ENCODE data around the gene NTSR1.

Gene NTSR1

GRCh38 chr20:62773845-62774714 lies 65.4 kb downstream of the NTSR1 start:
- DNase-seq: no peak

DNA sequence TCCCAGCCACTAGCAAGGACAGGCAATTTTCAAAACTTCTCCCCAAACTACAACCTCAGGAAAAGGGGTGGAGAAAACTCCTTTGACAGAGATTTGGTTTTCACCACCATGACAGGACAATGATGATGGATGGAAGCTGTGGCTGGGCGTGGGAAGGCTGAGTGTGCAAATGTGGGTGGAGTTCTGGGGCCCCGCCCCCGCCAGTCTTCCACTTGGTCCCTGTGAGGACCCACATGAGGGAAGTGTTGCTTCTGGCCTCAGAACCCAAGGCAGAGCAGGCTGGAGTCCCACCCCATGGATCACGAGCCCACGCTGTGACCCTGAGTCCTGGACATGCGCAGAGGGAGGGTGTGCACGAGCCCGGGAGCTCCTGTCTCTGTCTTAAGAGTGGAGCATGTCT lies 66.1 kb downstream of the NTSR1 start:
- DNase-seq: no peak

- no peak for DNase-seq
Observed at GRCh38 chr20:62775206-62775605, 66.6 kb downstream of the NTSR1 start.

GRCh38 chr20:62776035-62776691 lies 67.5 kb downstream of the NTSR1 start:
- no peak for DNase-seq

GRCh38 chr20:62776692-62777527 lies 68.3 kb downstream of the NTSR1 start:
- DNase-seq: no peak

GRCh38 chr20:62777528-62777830 lies 68.8 kb downstream of the NTSR1 start:
- DNase-seq: no peak

DNA sequence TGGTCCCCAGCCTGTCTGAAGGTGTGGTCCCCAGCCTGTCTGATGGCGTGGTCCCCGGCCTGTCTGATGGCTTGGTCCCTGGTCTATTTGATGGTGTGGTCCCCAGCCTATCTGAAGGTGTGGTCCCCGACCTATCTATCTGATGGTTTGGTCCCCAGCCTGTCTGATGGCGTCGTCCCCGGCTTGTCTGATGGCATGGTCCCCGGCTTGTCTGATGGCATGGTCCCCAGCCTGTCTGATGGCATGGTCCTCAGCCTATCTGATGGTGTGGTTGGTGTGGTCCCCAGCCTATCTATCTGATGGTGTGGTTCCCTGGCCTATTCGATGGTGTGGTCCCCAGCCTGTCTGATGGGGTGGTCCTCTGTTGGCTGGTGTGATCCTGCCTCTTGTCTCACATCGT lies 69.4 kb downstream of the NTSR1 start:
- DNase-seq: no peak

GRCh38 chr20:62778601-62779416 lies 70.2 kb downstream of the NTSR1 start:
- no peak for DNase-seq

DNA sequence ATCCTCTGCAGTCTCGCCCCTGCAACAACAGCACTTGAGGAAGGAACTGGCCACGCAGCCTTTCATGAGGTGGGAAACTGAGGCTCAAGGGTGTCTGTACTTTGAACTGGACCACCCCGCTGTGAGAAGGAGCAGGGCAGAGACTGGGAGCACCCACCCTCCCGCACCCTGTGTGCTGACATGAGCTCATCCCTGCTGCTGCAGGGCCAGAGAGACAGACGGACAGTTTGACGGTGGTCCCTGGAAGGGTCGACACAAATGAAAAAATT lies 70.7 kb downstream of the NTSR1 start:
- no peak for DNase-seq

DNA sequence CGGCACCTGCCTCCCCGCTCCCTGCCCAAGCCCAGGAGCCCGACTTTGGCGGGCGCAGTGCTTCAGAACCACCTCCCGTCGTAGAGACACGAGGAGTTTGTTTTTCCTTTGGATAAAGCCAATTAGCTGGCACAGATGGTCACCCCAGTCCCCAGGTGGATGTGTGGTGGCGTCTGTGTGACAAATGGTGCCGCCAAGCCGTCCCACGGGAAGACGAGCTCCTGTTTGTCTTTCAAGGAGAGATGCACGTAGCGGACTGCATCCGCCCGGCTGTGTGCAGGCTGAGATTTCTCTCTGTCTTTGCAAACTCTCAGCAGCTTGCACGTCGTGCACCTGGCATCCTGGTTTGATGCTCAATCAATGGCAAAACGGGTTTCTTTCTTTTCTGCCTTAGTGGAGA lies 71.6 kb downstream of the NTSR1 start:
- no peak for DNase-seq

DNA sequence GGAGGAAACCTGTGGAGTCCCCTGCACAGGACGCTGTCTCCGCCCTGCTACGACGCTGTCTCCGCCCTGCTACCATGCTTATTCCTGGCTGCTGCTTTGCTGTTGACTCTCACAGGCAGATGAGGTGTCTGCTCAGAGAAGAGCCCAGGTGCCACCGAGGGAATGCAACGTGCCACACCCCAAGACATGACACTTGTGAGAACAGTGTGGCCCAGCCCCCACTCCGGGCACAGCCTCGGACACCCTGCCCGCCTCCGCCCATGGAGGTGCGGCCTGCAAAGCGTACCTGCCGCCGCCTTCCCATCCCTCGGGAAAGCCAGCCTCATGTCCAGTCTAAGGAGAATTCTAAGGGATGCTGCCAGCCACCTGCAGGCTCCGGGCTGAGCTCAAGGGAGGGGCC lies 72.1 kb downstream of the NTSR1 start:
- DNase-seq: no peak

GRCh38 chr20:62782149-62782892 lies 73.7 kb downstream of the NTSR1 start:
- DNase-seq: no peak

DNA sequence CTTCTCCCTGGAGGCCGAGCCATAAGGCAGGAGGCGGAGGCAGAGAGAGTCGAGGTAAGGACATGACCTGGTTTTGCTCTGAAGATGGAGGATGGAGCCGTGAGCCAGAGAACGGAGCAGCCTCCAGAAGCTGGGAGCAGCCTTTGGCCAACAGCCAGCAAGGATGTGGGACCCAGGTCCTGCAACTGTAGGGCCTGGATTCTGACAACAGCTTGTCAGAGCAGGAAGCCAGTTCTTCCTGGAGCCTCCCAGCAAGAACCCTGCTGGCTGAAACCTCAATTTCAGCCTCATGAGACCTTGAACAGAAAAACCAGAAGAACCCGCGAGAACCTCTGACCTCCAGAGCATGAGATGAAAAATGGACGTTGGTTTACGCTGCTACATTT lies 74.2 kb downstream of the NTSR1 start:
- DNase-seq: no peak

GRCh38 chr20:62784497-62784896 lies 75.9 kb downstream of the NTSR1 start:
- no peak for DNase-seq

- no peak for DNase-seq
Observed at GRCh38 chr20:62785393-62785792, 76.8 kb downstream of the NTSR1 start.

DNA sequence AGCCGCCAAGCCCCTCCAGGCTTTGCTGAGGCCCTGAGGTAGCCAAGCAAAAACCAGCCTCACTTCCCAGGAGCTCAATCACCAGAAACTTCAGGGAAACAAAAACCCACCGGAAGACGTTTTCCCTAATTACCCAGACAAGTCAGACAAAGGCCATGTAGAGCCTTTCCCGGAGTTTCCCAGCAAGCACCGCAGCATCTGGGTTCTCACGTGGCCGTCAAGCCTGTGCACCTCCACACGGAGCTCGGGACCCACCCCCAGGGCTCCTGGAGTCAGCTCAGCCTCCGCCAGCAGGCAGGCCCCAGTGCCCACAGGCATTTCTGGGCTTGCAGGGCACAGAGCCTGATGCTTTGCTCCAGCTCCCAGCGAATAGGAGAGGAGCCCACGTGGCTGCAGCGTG lies 77.5 kb downstream of the NTSR1 start:
- DNase-seq: no peak

- peak; percentile 27 to 29 for DNase-seq
Observed at GRCh38 chr20:62787321-62787720, 78.7 kb downstream of the NTSR1 start.

GRCh38 chr20:62787866-62788265 lies 79.2 kb downstream of the NTSR1 start:
- DNase-seq: no peak

DNA sequence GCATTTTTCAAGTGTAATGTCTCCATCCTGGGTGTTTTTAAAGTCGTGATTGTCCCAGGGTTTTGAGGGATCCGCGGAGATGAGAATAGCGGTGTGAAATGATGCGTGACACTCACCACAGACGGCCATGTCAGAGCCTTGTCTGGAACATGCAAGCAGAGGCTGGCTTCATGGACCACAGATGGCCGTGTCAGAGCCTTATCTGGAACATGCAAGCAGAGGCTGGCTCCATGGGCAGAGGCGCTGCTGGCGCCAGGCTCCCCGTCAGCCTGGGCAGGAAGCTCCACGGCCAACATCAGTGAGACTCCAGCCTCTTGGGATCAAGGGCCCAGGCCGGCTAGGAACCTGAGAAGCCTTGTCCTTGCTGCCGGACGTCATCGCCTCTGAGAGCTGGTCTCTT lies 80.0 kb downstream of the NTSR1 start:
- no peak for DNase-seq

- DNase-seq: no peak
Observed at GRCh38 chr20:62790075-62790474, 81.4 kb downstream of the NTSR1 start.

DNA sequence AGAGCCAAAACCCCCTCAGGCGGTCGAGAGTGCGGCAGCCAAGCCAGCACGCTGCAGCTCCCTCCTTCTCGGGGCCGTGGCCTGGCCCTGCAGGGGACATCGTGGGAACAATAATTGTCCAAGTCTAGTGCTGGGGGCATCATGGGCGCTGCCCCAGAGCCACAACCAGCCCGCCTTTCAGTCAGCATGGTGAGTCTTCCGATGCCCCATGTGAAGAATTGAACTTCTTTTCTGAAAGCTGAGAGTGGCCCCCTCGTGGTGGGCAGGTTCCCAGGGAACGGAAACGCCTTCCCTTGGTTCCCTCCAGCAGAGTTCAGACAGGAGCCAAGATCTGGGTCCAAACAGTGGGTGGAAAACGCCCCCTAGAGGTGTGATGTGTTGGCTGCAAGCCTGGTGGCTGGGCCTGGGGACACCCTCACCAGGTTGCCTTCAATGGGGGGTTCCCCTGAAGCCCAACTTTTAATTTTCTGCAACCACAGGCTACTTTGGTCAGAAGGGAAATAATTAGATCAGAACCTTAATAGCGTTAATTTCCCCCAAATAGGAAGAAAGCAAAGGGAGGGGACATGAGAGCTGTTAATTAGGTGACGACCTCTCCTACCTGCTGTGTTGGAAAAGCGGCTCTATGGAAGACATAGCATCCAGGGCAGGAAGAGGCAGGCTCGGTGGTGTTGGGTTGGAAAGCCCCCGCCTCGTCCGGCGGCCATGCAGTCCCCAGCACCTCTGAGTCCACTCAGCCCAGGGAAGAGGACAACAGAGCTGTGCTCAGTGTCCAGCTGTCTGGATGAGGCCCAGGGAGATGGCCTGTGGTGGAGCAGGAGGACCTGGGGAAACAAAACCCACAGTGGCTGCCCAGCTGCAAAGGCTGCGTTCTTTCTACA lies 82.9 kb downstream of the NTSR1 start:
- peak; percentile 50 to 88 for DNase-seq
